Thyroid gland (tissue), 4 donors: ENCODE data around the gene AAGAB. TPM values are rescaled to one million over a fixed set of nuclear protein-coding genes. Genes with fewer than 3 reads are reported as not detected.

Source experiments
- DNase-seq, 2 donors: peaks; one replicate each; pipeline ENCODE4 v3.0.0-alpha.2; 2019
- H3K27ac ChIP-seq, 3 donors: fragments of 200-600 bp; sonication (generic); 1 replicate in 2 of 3; 2 replicates in 1 of 3; pipeline ENCODE4 v1.5.1; 2016 to 2019; ENCODE audit warnings: mild to moderate bottlenecking in 1 of 3, moderate library complexity in 1 of 3
- H3K27me3 ChIP-seq: fragments of 200-600 bp; sonication (generic); one replicate; pipeline ENCODE4 v1.5.1; 2019
- H3K36me3 ChIP-seq, 2 donors: fragments of 200-600 bp; sonication (generic); one replicate each; pipeline ENCODE4 v1.5.1; 2016 to 2019
- H3K4me1 ChIP-seq, 2 donors: fragments of 200-600 bp; sonication (generic); one replicate each; pipeline ENCODE4 v1.5.1; 2017 to 2019
- H3K4me3 ChIP-seq, 3 donors: fragments of 200-600 bp; sonication (generic); replicated peaks in 1 of 3; 1 replicate in 2 of 3; 2 replicates in 1 of 3; pipeline ENCODE4 v1.5.1; 2016; ENCODE audit warnings: mild to moderate bottlenecking in 1 of 3
- H3K9me3 ChIP-seq: fragments of 200-600 bp; sonication (generic); one replicate; pipeline ENCODE4 v1.5.1; 2017
- CTCF ChIP-seq, 6 experiments: fragments of 200-600 bp in 3 of 6; fragments of 450-650 bp in 3 of 6; sonication (generic) in 3 of 6; IDR thresholded peaks; one replicate each; pipeline ENCODE4 v1.5.1; 2016 to 2019; ENCODE audit warnings: antibody characterized with exemption in 6 of 6, mild to moderate bottlenecking in 2 of 6, inconsistent platforms in 1 of 6, moderate library complexity in 1 of 6
- POLR2A ChIP-seq, 2 donors: fragments of 450-650 bp; IDR thresholded peaks; one replicate each; pipeline ENCODE4 v1.6.1; 2017; ENCODE audit warnings: antibody characterized with exemption in 2 of 2, mild to moderate bottlenecking in 2 of 2, moderate library complexity in 1 of 2
- WGBS, 2 donors: methylation state at CpG; one replicate each; pipeline ENCODE4 v1.1.5; 2017; 5-methylcytosine and 5-hydroxymethylcytosine counted together
- intact Hi-C: fragments of 100-400 bp; cut with DNase I; formaldehyde crosslinking; loops from one replicate; pipeline ENCODE4 v1.15.1; 2023
- total RNA-seq, 4 donors: library from RNA; depleted of rRNA; stranded (reverse); fragments of >200 nt; gene quantifications; one replicate each; pipeline ENCODE4 v1.2.3, GENCODE V29; 2016

The AAGAB gene
- total RNA-seq, 4 donors from 2014 or later = 53.7 to 61.9 (median 54.6) TPM

GRCh38 chr15:67176195-67176971 is 78.1 kb downstream of the AAGAB start:
- H3K4me1 ChIP-seq = peaks cover 41 to 42% of the 10 kb centered on the region in 2 donors
- peak; percentile 88 to 93 for DNase-seq
- peak overlapping the region; percentile 17 to 71 (median 41) for H3K27ac ChIP-seq
- WGBS, 2 donors = 48 to 50% methylated on average over 14 of the region's 14 CpGs
- no peak overlapping the region for H3K4me3 ChIP-seq
- no peaks in the 10 kb centered on the region for H3K9me3 ChIP-seq
- no peaks in the 10 kb centered on the region for H3K27me3 ChIP-seq
- H3K36me3 ChIP-seq = peaks cover 0 to 4% of the 10 kb centered on the region in 2 donors
- TF ChIP-seq CTCF (IDR thresholded peaks at IDR 0.05) = no peak
- TF ChIP-seq POLR2A (IDR thresholded peaks at IDR 0.05) = no peak
- intact Hi-C loops = no loop called here

- Histone ChIP-seq H3K36me3 (peaks cover 0 to 1% of the 10 kb centered on the region in 2 donors), H3K4me3 (no peak overlapping the region), H3K9me3 (no peaks in the 10 kb centered on the region), H3K4me1 (peaks cover 45 to 46% of the 10 kb centered on the region in 2 donors), H3K27me3 (no peaks in the 10 kb centered on the region), H3K27ac (peak overlapping the region in 2 of 3 donors; percentile 41 to 71)
- WGBS, 2 donors = 56 to 62% methylated on average over 8 to 10 of the region's 11 CpGs
- peak; percentile 61 to 62 for DNase-seq
- no peak for TF ChIP-seq POLR2A (IDR thresholded peaks at IDR 0.05)
- no peak for TF ChIP-seq CTCF (IDR thresholded peaks at IDR 0.05)
- intact Hi-C loops = no loop called here
Observed at GRCh38 chr15:67175643-67176071, 78.8 kb downstream of the AAGAB start.

- Histone ChIP-seq H3K27ac (peak overlapping the region in 2 of 3 donors; percentile 41 to 71), H3K36me3 (peaks cover 3 to 5% of the 10 kb centered on the region in 2 donors), H3K4me3 (no peak overlapping the region), H3K4me1 (peaks cover 45 to 46% of the 10 kb centered on the region in 2 donors), H3K9me3 (no peaks in the 10 kb centered on the region), H3K27me3 (no peaks in the 10 kb centered on the region)
- intact Hi-C loops = no loop called here
- TF ChIP-seq POLR2A (IDR thresholded peaks at IDR 0.05) (no peak), CTCF (IDR thresholded peaks at IDR 0.05) (no peak)
- DNase-seq = no peak
- 83 to 88% methylated on average over 9 of the region's 9 CpGs for WGBS, 2 donors
Observed at GRCh38 chr15:67174864-67175573, 79.4 kb downstream of the AAGAB start.

- intact Hi-C loops = no loop called here
- DNase-seq = no peak
- peaks cover 45 to 46% of the 10 kb centered on the region in 2 donors for H3K4me1 ChIP-seq
- TF ChIP-seq POLR2A (IDR thresholded peaks at IDR 0.05) = no peak
- TF ChIP-seq CTCF (IDR thresholded peaks at IDR 0.05) = no peak
- no peaks in the 10 kb centered on the region for H3K9me3 ChIP-seq
- H3K4me3 ChIP-seq = no peak overlapping the region
- peak overlapping the region in 2 of 3 donors; percentile 34 to 41 for H3K27ac ChIP-seq
- peaks cover 5% of the 10 kb centered on the region in 2 donors for H3K36me3 ChIP-seq
- H3K27me3 ChIP-seq = no peaks in the 10 kb centered on the region
- 96 to 97% methylated on average over 3 of the region's 3 CpGs for WGBS, 2 donors
Observed at GRCh38 chr15:67174446-67174845, 80.0 kb downstream of the AAGAB start.
